NCI-H1417 (cell line): ENCODE data around the gene ZNF683.
A peak's percentile ranks its signal among the peaks of the same experiment; 100 is the strongest.
"Not testable (repeated sequence)": the region's sequence is repeated elsewhere in the genome, so short reads cannot be mapped to it uniquely, and the experiment has no call there.

Experiments used
- DNase-seq, 3 experiments: peaks; one replicate each; lab custom pipeline; 2025; lab: John Stamatoyannopoulos, UW

Gene ZNF683

DNA sequence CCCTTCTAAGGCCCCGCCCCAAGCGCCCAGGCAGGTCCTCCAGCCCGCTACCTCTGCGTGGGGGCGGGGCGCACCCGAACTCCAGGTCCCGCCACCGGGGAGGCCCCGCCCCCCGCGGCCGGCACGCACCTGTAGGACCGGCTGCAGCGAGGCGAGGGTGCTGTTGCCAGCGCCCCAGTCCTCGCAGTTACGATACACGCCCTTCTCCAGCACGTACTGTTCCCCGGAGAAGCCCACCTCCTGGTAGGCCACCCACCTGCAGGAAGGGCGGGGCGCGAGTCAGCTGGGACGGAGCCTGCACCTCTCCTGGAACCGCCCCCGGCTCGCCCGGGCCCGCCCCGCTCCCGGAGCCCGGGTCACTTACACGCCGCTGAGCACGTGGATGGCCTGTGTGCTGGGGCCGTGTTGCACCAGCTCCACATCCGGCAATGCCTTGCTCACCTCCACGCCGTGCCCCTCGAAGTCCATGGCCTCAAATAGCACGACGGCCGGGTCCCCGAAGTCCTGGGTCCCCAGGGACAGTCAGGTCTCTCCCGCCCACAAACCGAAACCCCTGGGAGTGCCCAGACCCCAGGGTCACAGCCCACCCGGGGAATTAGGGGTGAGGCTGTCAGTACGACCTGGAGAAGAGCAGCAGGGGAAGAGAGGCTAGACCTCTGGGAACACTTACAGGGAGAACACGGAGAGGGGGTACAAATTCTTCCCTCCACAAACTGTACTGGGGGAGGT lies 35.9 kb downstream of the ZNF683 start:
- DNase-seq: peak; percentile 88 to 89 (median 89)

DNA sequence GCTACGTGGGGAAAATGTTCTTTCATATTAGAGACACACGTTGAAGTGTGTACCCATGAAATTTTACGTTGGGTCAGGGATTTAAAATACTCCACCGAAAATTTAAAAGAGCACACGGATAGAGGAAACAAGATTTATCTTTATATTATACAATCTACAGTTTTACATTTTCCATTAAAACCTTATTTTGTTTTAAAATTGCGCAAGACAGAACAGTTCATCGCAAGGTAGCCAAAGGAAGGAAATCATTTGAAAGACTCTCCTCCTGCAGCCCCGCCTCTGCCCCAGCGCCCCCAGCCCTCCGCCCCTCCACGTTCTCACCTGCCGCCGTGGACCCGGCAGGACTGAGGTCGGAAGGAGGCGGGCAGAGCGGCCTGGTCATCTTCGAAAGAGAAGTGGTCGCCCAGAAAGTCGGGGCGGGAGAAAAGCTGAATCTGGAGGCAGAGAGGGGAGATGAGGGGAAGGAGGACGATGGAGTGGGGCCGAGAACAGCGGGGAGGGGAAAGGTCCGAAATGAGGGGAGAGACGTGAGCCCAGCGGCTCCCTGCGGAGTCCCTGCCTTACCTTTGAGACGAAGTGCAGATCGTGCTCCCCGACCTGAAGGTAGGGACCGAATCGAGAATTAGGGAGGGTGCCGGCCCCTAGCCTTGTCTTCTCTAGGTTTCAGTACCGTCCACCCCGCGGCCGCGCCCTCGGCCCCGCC lies 36.6 kb downstream of the ZNF683 start:
- peak in 2 of 3 experiments; percentile 38 to 83 for DNase-seq

DNA sequence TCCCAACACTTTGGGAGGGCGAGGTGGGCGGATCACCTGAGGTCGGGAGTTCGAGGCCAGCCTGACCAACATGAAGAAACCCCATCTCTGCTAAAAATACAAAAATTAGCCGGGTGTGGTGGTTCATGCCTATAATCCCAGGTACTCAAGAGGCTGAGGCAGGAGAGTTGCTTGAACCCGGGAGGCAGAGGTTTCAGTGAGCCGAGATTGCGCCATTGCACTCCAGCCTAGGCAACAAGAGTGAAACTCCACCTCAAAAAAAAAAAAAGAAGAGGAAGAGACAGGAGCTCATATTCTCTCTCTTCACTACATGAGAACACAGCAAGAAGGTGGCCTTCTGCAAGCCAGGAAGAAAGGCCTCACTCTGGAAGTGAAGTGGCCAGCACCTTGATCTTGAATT lies 39.2 kb downstream of the ZNF683 start:
- not testable (repeated sequence) for DNase-seq

DNA sequence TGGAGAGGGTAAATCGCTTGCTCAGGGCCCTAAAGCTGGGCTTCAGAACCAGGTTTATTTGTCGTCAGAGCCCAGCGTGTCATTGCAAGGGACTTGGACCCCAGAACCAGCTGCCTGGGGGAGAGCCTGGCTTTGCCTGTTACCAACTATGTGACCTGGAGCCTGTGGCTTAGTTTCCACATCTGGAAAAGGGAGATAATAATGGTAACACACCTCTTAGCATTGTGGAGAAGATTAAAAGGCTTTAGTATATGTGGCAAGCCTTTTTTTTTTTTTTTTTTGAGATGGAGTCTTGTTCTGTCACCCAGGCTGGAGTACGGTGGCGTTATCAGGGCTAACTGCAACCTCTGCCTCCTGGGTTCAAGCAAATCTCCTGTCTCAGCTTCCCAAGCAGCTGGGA lies 42.3 kb downstream of the ZNF683 start:
- peak in 1 of 3 experiments; percentile 9 for DNase-seq

DNA sequence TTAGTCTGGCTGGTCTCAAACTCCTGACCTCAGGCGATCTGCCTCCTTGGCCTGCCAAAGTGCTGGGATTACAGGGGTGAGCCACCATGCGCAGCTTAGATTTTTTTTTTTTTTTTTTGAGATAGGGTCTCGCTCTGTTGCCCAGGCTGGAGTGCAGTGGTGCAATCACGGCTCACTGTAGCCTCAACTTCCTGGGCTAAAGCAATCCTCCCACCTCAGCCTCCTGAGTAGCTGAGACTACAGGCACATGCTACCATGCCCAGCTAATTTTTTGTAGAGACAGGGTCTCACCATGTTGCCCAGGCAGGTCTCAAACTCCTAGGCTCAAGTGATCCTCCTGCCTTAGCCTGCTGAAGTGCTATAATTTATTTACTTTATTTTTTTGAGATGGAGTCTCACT lies 43.2 kb downstream of the ZNF683 start:
- not testable (repeated sequence) for DNase-seq

DNA sequence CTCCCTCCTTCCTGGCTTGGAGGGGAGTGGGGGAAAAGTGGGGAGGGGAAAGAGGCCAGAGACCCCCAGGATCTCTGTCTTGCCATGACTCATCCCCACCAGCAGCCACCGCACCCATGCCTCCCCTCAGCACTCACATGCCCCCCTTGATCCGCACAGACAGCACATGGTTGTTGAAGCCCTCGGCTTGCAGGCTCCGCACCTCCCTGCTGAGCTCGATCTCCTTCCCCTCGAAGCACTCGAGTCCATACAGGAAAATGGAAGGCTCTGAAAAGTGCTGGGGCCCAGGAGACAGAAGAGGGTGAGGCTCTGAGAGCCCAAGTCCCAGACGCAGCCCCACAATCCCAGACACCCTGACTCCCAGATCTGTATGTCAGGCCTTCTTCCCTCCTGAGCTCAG lies 44.0 kb downstream of the ZNF683 start:
- DNase-seq: peak in 2 of 3 experiments; percentile 16 to 50

DNA sequence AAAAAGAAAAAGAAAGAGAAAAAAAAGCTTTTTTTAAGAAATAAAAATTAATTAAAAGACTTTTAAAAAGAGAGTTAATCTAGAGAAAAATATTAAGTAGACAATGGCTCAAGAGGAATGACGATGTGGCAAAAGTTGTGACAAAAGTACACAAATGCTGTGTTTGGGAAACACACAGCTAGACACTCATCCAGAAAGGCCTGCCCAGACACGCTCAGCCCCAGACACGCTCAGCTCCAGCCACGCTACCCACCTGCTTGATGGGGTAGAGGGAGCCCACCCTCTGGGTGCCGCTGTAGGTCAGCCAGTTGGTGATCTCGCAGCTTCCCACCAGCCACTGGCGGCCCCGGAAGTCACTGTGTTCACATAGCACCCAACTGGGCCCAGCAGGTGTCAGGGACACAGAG lies 44.6 kb downstream of the ZNF683 start:
- DNase-seq: peak in 2 of 3 experiments; percentile 89 to 94

DNA sequence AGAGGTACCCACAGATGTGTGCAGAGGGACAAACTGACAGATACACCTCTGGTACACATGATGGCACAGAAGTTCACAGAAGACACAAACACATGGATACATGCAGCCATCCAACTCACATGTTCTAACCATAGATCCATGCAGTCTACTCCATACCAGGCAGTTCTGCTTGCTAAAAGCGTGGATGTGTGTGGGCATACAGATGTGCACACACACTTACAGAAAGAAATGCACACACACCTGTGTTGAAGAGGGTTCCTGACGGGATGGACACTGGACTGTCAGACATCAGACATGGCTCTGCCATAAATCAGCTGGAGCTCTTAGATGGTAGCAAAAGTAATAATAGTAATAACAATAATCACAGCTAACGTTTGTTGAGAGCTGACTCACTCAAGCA lies 48.0 kb downstream of the ZNF683 start:
- DNase-seq: no peak

DNA sequence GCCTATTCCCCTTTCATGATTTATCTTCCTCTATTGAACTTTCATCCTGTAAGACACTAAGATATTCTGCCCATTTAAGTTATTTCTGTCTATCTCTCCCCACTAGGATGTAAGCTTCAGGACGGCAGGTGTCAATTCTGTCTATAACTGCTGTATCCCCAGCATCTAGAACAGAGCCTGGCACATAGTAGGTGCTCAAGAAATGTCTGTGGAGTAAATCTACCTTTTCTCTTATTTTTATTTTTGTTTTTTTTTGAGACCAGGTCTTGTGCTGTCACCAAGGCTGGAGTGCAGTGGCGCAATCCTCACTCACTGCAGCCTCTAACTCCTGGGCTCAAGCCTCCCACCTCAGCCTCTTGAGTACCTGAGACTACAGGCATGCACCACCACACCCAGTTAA lies 49.2 kb downstream of the ZNF683 start:
- DNase-seq: no peak

DNA sequence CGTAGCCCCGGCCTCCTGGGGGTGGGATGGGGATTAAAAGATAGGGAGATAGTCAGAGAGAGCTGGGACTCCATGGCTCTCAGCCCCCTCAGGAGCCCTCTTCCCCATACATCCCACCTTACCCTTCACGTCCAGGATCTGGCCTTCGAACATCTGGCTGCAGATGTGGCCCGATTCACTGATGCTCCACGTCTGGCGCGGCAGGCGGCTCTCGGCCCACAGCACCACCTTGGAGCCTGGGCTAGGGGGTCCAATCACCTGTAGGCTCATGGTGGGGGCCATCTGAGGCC lies 50.6 kb downstream of the ZNF683 start:
- DNase-seq: no peak

DNA sequence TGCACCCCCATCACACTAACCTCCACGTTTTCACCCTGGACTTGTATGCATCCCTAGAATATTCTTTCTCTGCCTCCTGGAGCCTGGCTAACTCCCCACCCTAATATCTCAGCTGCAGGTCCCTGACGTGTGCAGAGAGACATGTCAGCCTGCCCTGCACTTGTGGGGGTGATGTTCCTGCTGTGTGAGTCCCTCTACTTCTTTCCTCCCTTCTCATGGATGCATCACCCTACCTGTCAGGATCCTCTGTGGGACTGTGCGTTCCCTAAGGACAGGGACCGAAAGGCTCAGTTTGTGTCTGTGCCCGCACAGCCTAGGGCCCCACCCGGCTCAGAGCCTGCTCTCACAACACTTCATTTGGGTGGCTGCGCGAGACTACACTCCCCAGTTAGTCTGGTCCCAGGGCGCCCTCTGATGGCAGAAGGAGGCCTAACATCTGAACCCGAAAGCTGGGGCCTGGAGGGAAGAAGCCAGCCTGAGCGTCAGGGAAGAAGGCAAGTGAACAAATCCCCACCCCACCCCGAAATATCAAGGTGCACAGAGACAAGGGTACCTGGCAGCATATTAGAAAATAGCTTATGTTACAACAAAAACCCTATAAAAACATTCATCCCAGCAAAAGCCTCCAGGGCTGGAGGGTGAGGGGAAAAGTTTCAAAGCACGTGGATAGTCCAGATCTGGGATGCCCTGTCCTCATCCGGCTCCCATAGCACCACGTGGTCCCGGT lies 51.1 kb downstream of the ZNF683 start:
- DNase-seq: peak; percentile 42 to 80 (median 75)

DNA sequence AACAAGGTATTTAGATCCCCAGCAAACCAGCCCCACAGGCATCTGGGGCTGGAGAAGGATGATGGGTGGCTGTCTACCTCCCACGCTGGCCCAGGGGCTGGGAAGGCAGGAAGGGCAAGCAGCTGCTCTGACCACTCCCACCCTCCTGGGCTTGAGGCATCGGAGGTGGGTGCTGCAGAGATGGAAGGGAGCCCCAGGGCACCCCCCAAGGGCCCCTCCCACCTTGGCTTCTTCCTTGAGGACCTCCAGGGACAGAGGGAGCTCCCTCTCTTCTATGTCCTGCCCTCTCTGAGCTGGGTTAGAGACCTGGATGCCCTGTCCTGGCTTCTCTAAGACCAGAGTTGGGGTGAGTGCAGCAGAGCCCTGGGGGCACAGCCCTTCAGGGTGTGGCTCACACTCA lies 51.7 kb downstream of the ZNF683 start:
- DNase-seq: no peak

DNA sequence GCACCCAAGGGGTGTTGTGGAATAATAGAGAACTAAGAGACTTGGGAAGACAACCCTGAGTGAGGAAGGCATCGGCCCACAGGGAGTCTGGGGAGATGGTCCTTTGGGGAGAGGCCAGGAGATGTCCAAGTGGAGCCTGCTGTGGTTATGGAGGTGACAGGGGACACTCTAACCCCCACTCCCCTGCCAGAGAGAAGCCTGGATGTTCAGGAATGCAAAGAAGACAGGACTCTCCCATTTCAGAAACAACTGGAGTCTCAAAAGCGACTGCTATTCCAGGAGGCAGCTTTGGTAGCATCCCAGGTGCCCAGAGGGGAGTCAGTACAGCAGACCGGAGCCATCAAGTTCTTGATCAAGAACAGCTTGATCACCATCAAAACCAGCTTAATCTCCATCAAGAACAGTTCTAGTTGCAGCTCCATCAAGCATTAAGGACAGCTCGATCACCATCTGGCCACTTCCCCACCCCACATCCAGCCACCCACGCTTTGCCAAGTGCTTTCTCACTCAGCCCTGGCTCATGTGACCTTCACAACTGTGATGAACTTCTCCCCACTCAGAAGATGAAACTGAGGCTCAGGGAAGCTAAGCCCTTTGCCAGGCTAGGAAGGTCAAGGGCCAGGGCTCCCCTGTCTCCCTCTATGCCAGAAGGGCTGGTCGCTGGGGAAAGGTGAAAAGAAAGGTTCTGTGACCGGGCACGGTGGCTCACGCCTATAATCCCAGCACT lies 54.0 kb downstream of the ZNF683 start:
- DNase-seq: no peak

DNA sequence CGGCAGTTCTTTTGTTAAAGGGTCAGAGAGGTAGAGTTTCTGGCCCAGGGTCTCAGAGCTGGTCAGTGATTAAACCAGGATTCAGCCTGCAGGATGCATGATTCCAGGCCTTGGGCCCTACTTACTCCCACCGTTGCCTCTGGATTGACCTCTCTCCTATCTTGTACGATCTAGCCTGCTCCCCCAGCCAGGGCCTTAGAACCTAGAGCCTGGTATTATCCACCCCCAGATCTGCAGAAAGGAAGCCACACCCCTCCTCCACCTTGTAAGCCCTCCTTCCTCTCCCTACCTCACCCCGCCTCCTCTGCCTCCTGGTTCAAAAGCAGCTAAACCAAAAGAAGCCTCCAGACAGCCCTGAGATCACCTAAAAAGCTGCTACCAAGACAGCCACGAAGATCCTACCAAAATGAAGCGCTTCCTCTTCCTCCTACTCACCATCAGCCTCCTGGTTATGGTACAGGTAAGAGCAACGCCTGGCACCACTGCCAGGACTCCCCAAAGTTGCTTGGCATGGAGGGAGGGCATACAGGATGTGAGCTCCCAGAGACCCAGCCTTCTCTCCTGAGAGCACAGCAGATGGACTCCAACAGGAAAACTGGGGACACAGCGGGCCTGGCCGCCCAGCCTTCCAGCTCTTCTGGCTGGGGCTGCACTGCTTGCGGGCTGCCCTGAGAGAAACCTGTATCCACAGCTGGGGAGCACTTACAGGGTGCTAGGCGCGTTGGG lies 54.8 kb downstream of the ZNF683 start, which contains the start of gene CD52:
Gene CD52 (plus strand): TSS at position 347 of the 726 bp plus-strand sequence. CDS start 60 bp downstream, at position 407.
- DNase-seq: no peak

DNA sequence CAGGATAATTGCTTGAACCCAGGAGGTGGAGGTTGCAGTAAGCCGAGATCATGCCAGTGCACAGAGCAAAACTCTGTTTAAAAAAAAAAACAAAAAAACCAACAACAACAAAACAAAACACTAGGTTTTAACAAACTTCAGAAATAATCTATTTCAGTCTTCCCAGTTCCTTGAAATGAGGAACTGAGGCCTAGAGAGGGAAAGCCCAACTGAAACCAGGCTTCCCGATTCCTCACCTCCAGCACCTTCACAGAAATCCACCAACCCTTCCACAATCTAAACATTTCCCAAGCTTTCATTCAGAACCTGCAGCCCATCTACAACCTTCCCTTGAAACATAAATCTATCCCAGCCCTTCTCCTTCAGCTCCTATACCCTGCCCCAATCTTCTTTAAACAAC lies 55.4 kb downstream of the ZNF683 start:
- no peak for DNase-seq

DNA sequence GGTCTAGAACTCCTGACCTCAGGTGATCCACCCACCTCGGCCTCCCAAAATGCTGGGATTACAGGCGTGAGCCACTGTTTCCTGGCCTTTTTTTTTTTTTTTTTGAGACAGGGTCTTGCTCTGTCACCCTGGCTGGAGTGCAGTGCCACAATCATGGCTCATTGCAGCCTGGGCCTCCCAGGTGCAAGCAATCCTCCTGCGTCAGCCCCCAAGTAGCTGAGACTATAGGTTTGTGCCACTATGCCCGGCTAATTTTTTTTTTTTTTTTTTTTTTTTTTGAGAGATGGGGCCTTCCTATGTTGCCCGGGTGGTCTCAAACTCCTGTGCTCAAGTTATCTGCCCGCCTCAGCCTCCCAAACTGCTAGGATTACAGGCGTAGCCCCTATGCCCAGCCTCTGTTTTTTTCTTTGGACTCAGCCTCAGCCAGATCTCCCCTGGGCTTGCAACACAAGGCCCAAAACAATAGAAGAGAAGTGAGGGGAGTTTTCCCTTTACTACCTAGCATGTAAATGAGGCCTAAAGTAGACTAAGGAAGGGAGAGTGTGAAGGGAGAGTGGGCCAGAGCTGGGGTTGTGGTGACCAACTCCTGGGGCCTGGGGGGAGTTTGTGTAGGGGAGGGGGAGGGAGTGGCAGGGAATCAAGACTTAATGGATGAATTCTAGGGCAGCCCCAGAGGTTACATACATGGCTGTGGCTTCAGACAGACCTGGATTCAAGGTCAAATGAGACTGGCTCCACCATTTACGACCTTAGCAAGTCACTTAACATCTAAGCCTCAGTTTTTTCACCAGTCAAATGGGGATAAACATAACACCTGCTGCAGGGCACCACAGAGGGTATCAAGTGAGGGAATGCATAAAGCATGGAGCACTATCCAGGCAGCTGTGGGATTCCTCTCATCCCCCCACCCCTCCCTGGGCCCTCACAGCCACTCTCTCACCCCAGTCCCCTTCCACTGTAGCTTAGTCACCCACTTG lies 56.4 kb downstream of the ZNF683 start:
- no peak for DNase-seq

DNA sequence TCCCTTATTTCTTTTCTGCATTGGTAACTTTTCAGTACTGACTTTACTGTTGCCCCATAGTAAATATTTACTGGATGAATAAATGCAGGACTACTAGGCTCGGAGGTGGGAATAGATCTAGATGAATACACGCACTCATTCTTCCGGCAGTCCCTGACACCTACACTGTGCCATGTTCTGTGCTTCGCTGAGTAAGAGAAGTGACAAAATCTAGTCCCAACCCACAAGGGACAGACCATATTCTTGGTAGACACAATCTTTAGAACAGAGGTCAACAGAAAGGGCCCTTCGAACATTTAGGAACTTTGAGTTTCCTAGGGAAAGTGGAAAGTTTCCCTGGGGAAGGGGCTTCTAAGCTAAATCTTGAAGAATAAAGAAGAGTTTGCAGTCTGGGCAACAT lies 58.0 kb downstream of the ZNF683 start:
- DNase-seq: no peak
